Stimulated activated CD4-positive, alpha-beta T cell treated with anti-CD3 and anti-CD28 coated beads, Interleukin-15, amount 100 ng/mL, for 24 hours (primary cell): Measurements from ENCODE around the gene FAXDC2.
A peak's percentile ranks its signal among the peaks of the same experiment; 100 is the strongest.
"Not testable (repeated sequence)": the region's sequence is repeated elsewhere in the genome, so short reads cannot be mapped to it uniquely, and the experiment has no call there.

Experiments used
- DNase-seq: peaks from one replicate; pipeline ENCODE4 v3.0.0-alpha.2; 2020

Gene FAXDC2

GRCh38 chr5:154829589-154830218 is 20.7 kb downstream of the FAXDC2 start:
- DNase-seq: peak; percentile 23

GRCh38 chr5:154829181-154829588 is 21.2 kb downstream of the FAXDC2 start:
- no peak for DNase-seq

- no peak for DNase-seq
These were observed 26.3 kb downstream of the FAXDC2 start for GRCh38 chr5:154824070-154824469.

- DNase-seq: no peak
These were observed 26.8 kb downstream of the FAXDC2 start for GRCh38 chr5:154823605-154824004.

GRCh38 chr5:154822896-154823295 is 27.5 kb downstream of the FAXDC2 start:
- not testable (repeated sequence) for DNase-seq

- no peak for DNase-seq
These were observed 30.0 kb downstream of the FAXDC2 start for GRCh38 chr5:154820383-154820782.

- DNase-seq: no peak
These were observed 30.9 kb downstream of the FAXDC2 start for GRCh38 chr5:154819546-154819945.

GRCh38 chr5:154818471-154819116 is 31.8 kb downstream of the FAXDC2 start:
- no peak for DNase-seq

- DNase-seq: no peak
These were observed 32.6 kb downstream of the FAXDC2 start for GRCh38 chr5:154817815-154818214.

GRCh38 chr5:154816891-154817492 is 33.4 kb downstream of the FAXDC2 start:
- DNase-seq: no peak

- DNase-seq: no peak
These were observed 34.6 kb downstream of the FAXDC2 start for GRCh38 chr5:154815684-154816247.

- DNase-seq: no peak
These were observed 35.4 kb downstream of the FAXDC2 start for GRCh38 chr5:154815025-154815424.

GRCh38 chr5:154813736-154814135 is 36.7 kb downstream of the FAXDC2 start:
- DNase-seq: no peak

GRCh38 chr5:154813158-154813557 is 37.2 kb downstream of the FAXDC2 start:
- DNase-seq: no peak

- peak; percentile 68 for DNase-seq
These were observed 38.5 kb downstream of the FAXDC2 start for GRCh38 chr5:154811653-154812465.

- DNase-seq: no peak
These were observed 39.2 kb downstream of the FAXDC2 start for GRCh38 chr5:154811239-154811638.

- no peak for DNase-seq
These were observed 44.2 kb downstream of the FAXDC2 start for GRCh38 chr5:154806176-154806575.

GRCh38 chr5:154802050-154802449 is 48.4 kb downstream of the FAXDC2 start:
- DNase-seq: no peak

- DNase-seq: no peak
These were observed 49.3 kb downstream of the FAXDC2 start for GRCh38 chr5:154801083-154801482.

- DNase-seq: no peak
These were observed 49.8 kb downstream of the FAXDC2 start for GRCh38 chr5:154800582-154800981.

GRCh38 chr5:154797762-154798161 is 52.6 kb downstream of the FAXDC2 start:
- no peak for DNase-seq

- no peak for DNase-seq
These were observed 55.2 kb downstream of the FAXDC2 start for GRCh38 chr5:154795235-154795596.

GRCh38 chr5:154794525-154795234 is 55.7 kb downstream of the FAXDC2 start:
- DNase-seq: no peak
